Measurements from ENCODE around the gene ZMIZ1.

ZMIZ1 gene

DNA sequence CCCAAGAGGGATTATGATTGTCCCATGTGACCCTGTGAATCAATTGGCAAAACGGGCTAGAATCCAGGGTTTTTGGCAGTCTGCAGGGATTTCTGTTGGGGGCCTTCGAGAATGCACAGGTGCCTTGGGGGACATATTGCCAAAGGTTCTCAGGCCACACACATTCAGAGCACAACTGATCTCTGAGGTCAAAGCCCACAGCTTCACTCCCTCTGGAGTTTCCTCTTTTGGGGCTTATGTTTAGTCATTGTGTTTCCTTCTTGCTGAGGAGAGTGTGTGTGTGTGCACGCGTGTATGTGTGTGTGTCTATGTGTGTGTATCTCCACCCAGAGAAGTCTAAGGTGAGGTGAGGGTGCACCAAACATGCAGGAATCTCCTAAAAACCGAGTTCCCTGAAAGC lies 287.3 kb downstream of the ZMIZ1 start:
- no peak for DNase-seq (ENCODE audit: low spot score)

DNA sequence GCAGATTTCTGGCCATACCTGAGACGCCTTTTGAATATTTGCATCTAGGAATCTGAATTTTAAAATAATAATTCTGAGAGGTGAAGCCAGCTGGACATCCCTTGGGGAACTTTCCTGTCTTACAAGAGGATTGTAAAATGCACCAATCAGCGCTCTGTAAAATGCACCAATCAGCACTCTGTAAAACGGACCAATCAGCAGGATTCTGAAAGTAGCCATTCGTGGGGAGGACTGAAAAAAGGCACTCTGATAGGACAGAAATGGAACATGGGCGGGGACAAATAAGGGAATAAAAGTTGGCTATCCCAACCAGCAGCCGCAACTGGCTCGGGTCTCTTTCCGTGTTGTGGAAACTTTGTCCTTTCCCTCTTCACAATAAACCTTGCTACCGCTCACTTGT lies 288.4 kb downstream of the ZMIZ1 start:
- no peak for DNase-seq (ENCODE audit: low spot score)

DNA sequence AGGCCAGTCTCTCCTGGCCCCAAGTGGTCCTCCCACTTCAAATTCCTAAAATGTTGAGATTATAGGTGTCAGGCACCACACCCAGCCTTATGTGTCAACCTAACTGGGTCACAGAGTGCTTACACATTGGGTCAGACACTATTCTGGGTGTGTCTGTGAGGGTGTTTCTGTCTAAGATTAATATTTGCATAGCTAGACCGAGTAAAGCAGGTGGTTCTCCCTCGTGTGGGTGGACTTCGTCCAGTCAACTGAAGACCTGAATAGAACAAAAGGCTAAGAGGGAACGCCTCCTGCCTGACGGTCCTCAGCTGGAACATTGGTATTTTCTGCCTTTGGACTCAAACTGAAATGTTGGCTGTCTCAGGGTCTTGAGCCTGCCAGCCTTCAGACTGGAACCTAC lies 290.0 kb downstream of the ZMIZ1 start:
- no peak for DNase-seq (ENCODE audit: low spot score)

DNA sequence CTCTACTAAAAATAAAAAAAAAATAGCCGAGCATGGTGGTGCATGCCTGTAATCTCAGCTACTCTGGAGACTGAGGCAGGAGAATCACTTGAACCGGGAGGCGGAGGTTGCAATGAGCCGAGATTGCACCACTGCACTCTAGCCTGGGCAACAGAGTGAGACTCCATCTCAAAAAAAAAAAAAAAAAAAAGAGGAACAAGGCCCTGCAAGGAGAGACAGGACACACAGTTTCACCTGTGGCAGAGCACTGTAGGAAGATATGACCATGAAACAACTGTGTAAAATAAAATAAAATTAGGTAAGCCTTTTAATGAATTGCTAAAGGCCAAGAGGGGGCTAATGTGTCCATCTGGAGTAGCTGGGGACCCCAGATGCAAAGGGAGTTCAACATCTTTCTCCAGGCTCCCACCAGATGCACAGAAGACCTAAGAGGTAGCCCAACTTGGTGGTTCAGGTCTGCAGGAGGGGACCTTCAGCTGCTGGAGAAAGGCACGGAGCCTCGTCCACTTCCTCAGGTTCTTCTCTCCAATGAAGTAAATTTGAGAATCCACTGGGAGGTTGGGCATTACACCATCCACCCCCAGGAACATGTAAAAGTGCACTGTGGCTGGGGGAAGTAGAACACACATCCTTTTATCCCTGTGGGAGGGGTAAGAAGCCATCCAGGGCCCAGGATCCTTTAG lies 291.2 kb downstream of the ZMIZ1 start:
- DNase-seq (ENCODE audit: low spot score), result no peak

DNA sequence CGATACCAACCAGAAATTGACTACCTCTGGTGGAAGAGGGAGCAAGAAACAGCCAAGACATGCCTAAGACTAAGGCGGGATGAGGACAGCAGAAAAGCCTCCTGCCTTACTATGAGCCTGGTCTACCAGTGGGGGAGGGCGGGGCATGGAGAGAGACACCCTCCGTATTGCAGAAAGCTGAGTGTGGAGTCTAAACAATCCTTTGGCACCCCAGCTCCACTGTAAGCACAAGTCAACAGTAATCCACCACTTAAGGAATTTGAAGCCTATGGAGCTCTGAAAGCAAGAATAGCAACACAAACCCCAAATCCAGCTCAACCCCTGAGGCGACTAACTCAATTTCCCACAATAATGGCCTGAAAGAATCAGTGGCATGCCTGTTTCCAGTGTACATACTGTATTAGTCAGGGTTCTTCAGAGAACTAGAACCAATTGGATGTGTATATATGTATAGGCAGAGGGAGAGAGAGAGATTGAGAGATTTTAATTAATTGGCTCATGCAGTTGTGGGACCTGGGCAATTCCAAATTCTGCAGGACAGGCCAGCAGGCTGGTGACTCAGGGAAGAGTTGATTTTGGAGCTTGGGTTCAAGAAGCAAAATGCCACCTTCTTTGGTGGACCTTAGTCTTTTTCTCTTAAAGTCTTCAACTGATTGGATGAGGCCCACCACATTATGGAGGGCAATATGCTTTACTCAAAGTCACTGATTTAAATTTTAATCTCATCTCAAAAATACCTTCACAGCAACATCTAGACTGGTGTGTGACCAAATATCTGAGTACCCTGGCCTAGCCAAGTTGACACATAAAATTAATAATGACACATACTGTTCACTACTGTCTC lies 292.0 kb downstream of the ZMIZ1 start:
- no peak for DNase-seq (ENCODE audit: low spot score)

DNA sequence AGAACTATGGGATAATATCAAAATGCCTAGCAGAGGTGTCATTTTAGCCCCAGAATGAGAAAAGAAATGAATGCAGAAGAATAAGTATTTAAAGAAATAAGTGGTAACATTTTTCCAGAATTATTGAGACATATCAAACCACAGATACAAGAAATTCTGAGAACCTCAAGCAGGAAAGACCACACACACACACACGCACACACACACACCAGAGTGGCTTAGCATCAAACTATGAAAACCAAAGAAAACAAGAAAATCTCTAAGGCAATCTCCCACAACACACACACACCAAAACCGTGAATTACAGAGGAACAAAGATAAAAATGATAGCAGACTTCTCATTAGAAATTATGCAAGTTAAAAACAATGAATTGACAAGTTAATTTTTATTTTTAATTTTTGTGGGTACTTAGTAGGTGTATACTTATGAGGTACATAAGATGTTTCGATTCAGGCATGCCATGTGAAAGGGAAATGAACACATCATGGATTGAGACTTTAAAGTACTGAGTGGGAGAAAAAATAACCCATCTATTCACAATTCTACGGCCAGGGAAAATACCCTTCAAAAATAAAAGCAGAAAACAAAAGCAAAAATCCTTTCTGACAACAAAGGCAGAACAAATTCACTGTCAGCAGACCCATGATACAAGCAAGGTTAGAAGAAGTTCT lies 293.1 kb downstream of the ZMIZ1 start:
- no peak for DNase-seq (ENCODE audit: low spot score)

Measured in hepatic stellate cell (primary cell).